ENCODE measurements around the gene SLC37A2.
"Not testable (repeated sequence)": the region's sequence is repeated elsewhere in the genome, so short reads cannot be mapped to it uniquely, and the experiment has no call there.

SLC37A2 gene

GRCh38 chr11:125049164-125049792 lies 13.8 kb upstream of the SLC37A2 start:
- DNase-seq (ENCODE audit: low read depth) = no peak
- no peak overlapping the region for H3K4me3 ChIP-seq (ENCODE audit: low read length)
- no peak for TF ChIP-seq CTCF (conservative IDR thresholded peaks at IDR 0.05; ENCODE audit: low read depth, low read length)

DNA sequence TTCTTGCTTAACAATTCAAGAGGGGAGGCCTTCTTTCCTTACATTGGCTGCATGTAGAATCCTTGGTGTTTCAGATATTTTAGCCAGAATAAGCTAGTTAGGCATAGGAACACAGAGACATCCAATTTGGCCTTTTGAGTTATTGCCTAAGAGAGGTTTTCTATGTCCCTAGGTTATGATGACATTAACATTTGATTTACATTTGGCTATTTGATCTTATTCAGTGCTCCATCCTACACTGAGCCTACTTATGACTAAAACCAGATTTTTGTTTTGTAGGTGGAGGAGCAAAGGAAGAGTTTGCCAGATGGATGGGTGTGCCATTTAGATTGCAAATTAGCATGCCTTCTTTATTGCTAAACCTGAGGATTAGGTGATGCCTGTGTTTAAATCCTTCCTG lies 11.1 kb upstream of the SLC37A2 start:
- no peak for DNase-seq (ENCODE audit: low read depth)
- H3K4me3 ChIP-seq (ENCODE audit: low read length) = no peak overlapping the region
- no peak for TF ChIP-seq CTCF (conservative IDR thresholded peaks at IDR 0.05; ENCODE audit: low read depth, low read length)

- no peak for TF ChIP-seq CTCF (conservative IDR thresholded peaks at IDR 0.05; ENCODE audit: low read depth, low read length)
- H3K4me3 ChIP-seq (ENCODE audit: low read length) = no peak overlapping the region
- DNase-seq (ENCODE audit: low read depth) = no peak
Observed at GRCh38 chr11:125053167-125053566, 9.9 kb upstream of the SLC37A2 start.

DNA sequence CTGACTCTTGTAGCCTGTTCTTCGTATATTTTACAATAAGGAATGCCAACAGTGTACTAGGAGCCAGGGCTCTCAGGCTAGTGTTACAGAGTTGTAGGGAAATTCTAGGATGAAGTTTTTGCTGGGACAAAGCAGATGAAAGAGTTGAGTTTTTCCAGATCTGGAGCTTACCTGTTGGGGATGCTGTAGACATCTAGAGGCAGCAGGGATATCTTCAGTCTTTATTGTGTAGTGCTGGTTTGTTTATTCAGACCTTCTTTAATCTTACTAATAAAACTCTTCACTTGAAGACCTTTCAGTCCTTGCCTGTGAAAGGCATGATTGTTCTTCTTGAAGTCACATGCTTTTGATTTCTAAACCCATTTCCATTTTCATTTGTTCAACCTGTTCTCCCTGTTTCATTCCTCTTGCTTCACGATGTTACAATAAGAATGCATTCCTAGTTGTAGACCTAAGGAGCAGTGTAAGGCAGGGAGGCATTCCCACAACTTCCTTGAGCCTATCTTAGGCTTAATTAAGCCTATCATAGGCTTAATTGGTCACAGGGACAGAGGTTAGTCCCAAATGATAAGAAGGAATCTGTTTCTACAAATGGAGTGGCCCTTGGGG lies 7.9 kb upstream of the SLC37A2 start:
- no peak for DNase-seq (ENCODE audit: low read depth)
- H3K4me3 ChIP-seq (ENCODE audit: low read length) = no peak overlapping the region
- no peak for TF ChIP-seq CTCF (conservative IDR thresholded peaks at IDR 0.05; ENCODE audit: low read depth, low read length)

DNA sequence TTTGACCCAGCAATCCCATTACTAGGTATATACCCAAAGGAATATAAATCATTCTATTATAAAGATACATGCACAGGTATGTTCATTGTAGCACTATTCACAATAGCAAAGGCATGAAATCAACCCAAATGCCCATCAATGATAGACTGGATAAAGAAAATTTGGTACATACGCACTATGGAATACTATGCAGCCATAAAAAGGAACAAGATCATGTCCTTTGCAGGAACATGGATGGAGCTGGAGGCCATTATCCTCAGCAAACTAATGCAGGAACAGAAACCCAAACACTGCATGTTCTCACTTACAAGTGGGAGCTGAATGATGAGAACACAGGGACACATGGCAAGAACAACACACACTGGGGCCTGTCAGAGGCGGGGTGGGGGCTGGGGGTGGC lies 7.0 kb upstream of the SLC37A2 start:
- H3K4me3 ChIP-seq (ENCODE audit: low read length); DNase-seq (ENCODE audit: low read depth): not testable (repeated sequence)

GRCh38 chr11:125056931-125057692 lies 6.0 kb upstream of the SLC37A2 start:
- no peak for DNase-seq (ENCODE audit: low read depth)
- no peak for TF ChIP-seq CTCF (conservative IDR thresholded peaks at IDR 0.05; ENCODE audit: low read depth, low read length)
- no peak overlapping the region for H3K4me3 ChIP-seq (ENCODE audit: low read length)

GRCh38 chr11:125057693-125058016 lies 5.5 kb upstream of the SLC37A2 start:
- no peak overlapping the region for H3K4me3 ChIP-seq (ENCODE audit: low read length)
- no peak for DNase-seq (ENCODE audit: low read depth)
- no peak for TF ChIP-seq CTCF (conservative IDR thresholded peaks at IDR 0.05; ENCODE audit: low read depth, low read length)
